Immature natural killer cell (primary cell): Measurements from ENCODE around the gene AKR1B15. TPM values are rescaled to one million over a fixed set of nuclear protein-coding genes. Genes with fewer than 3 reads are reported as not detected.
"Not testable (repeated sequence)": the region's sequence is repeated elsewhere in the genome, so short reads cannot be mapped to it uniquely, and the experiment has no call there.

Experiments used
- DNase-seq, 3 donors: peaks; one replicate each; pipeline ENCODE4 v3.0.0; 2022; ENCODE audit warnings: mixed read lengths in 1 of 3
- H3K27ac Mint-ChIP-seq, 6 donors: one replicate each; pipeline ENCODE4 v1.8.0; 2020; ENCODE audit warnings: mixed read lengths in 6 of 6, mild to moderate bottlenecking in 5 of 6, inconsistent platforms in 4 of 6, moderate library complexity in 3 of 6
- H3K27me3 Mint-ChIP-seq, 3 donors: one replicate each; pipeline ENCODE4 v1.8.0; 2020 to 2021; ENCODE audit warnings: low read depth in 3 of 3, mild to moderate bottlenecking in 3 of 3, mixed read lengths in 3 of 3, moderate library complexity in 3 of 3, inconsistent platforms in 1 of 3
- H3K36me3 Mint-ChIP-seq, 3 donors: one replicate each; pipeline ENCODE4 v1.8.0; 2020; ENCODE audit warnings: mixed read lengths in 3 of 3, inconsistent platforms in 2 of 3, mild to moderate bottlenecking in 2 of 3
- H3K4me1 Mint-ChIP-seq, 2 donors: one replicate each; pipeline ENCODE4 v1.8.0; 2020; ENCODE audit warnings: inconsistent platforms in 2 of 2, mild to moderate bottlenecking in 2 of 2, mixed read lengths in 2 of 2, moderate library complexity in 1 of 2
- H3K4me3 Mint-ChIP-seq, 5 donors: one replicate each; pipeline ENCODE4 v1.8.0; 2020; ENCODE audit warnings: mild to moderate bottlenecking in 5 of 5, mixed read lengths in 5 of 5, inconsistent platforms in 3 of 5, moderate library complexity in 3 of 5
- H3K9me3 Mint-ChIP-seq, 6 donors: one replicate each; pipeline ENCODE4 v1.8.0; 2020; ENCODE audit warnings: mild to moderate bottlenecking in 6 of 6, mixed read lengths in 6 of 6, inconsistent platforms in 4 of 6, moderate library complexity in 3 of 6
- polyA plus RNA-seq, 3 donors: library from polyadenylated mRNA; unstranded; fragments of 300-500 nt; fragmentation: Illumina TruSeq; gene quantifications; one replicate each; pipeline ENCODE4 v1.2.3, GENCODE V29; 2021

The AKR1B15 gene
- polyA plus RNA-seq, 3 donors from 2014 or later: not detected

GRCh38 chr7:134520130-134520529 lies 28.8 kb upstream of the AKR1B15 start:
- DNase-seq: no peak
- H3K36me3 Mint-ChIP-seq: no peaks in the 10 kb centered on the region
- peaks cover 2 to 16% (median 4%) of the 10 kb centered on the region in 3 donors for H3K27me3 Mint-ChIP-seq
- H3K27ac Mint-ChIP-seq: no peak overlapping the region
- no peaks in the 10 kb centered on the region for H3K4me1 Mint-ChIP-seq
- H3K9me3 Mint-ChIP-seq: no peaks in the 10 kb centered on the region
- no peak overlapping the region for H3K4me3 Mint-ChIP-seq

- no peaks in the 10 kb centered on the region for H3K4me1 Mint-ChIP-seq
- no peaks in the 10 kb centered on the region for H3K36me3 Mint-ChIP-seq
- no peaks in the 10 kb centered on the region for H3K9me3 Mint-ChIP-seq
- H3K27ac Mint-ChIP-seq: no peak overlapping the region
- DNase-seq: no peak
- peaks cover 0 to 16% (median 0%) of the 10 kb centered on the region in 3 donors for H3K27me3 Mint-ChIP-seq
- H3K4me3 Mint-ChIP-seq: no peak overlapping the region
Measured at GRCh38 chr7:134522601-134523000, 26.3 kb upstream of the AKR1B15 start.

GRCh38 chr7:134525449-134525848 lies 23.5 kb upstream of the AKR1B15 start:
- not testable (repeated sequence) for H3K4me3 Mint-ChIP-seq, H3K36me3 Mint-ChIP-seq, H3K27me3 Mint-ChIP-seq, H3K27ac Mint-ChIP-seq, H3K4me1 Mint-ChIP-seq, H3K9me3 Mint-ChIP-seq, DNase-seq

- H3K36me3 Mint-ChIP-seq, H3K9me3 Mint-ChIP-seq, H3K27me3 Mint-ChIP-seq: not testable (repeated sequence)
Measured at GRCh38 chr7:134526552-134527248, 22.2 kb upstream of the AKR1B15 start.

GRCh38 chr7:134527979-134528371 lies 20.9 kb upstream of the AKR1B15 start:
- Mint-ChIP-seq H3K9me3 (no peaks in the 10 kb centered on the region), H3K27me3 (peaks cover 0 to 7% (median 0%) of the 10 kb centered on the region in 3 donors), H3K4me1 (no peaks in the 10 kb centered on the region)

More at GRCh38 chr7:134526552-134527248, 22.2 kb upstream of the AKR1B15 start:
- H3K4me1 Mint-ChIP-seq, DNase-seq, H3K4me3 Mint-ChIP-seq, H3K27ac Mint-ChIP-seq: not testable (repeated sequence)

GRCh38 chr7:134528749-134529148 lies 20.2 kb upstream of the AKR1B15 start:
- Mint-ChIP-seq H3K4me1 (no peaks in the 10 kb centered on the region), H3K9me3 (no peaks in the 10 kb centered on the region), H3K27me3 (peaks cover 0 to 7% (median 0%) of the 10 kb centered on the region in 3 donors), H3K4me3 (no peak overlapping the region), H3K36me3 (no peaks in the 10 kb centered on the region), H3K27ac (no peak overlapping the region)
- no peak for DNase-seq

More at GRCh38 chr7:134527979-134528371, 20.9 kb upstream of the AKR1B15 start:
- Mint-ChIP-seq H3K27ac (no peak overlapping the region), H3K36me3 (no peaks in the 10 kb centered on the region), H3K4me3 (no peak overlapping the region)
- no peak for DNase-seq

GRCh38 chr7:134530460-134530859 lies 18.4 kb upstream of the AKR1B15 start:
- H3K27me3 Mint-ChIP-seq: peaks cover 0 to 2% (median 0%) of the 10 kb centered on the region in 3 donors
- no peak overlapping the region for H3K4me3 Mint-ChIP-seq
- no peaks in the 10 kb centered on the region for H3K36me3 Mint-ChIP-seq

GRCh38 chr7:134532180-134532953 lies 16.5 kb upstream of the AKR1B15 start:
- Mint-ChIP-seq H3K9me3 (no peaks in the 10 kb centered on the region), H3K4me3 (no peak overlapping the region), H3K27me3 (peaks cover 0 to 2% (median 0%) of the 10 kb centered on the region in 3 donors), H3K4me1 (no peaks in the 10 kb centered on the region), H3K36me3 (no peaks in the 10 kb centered on the region), H3K27ac (no peak overlapping the region)
- DNase-seq: no peak

More at GRCh38 chr7:134530460-134530859, 18.4 kb upstream of the AKR1B15 start:
- no peak for DNase-seq
- Mint-ChIP-seq H3K4me1 (no peaks in the 10 kb centered on the region), H3K27ac (no peak overlapping the region), H3K9me3 (no peaks in the 10 kb centered on the region)

GRCh38 chr7:134532954-134533218 lies 16.0 kb upstream of the AKR1B15 start:
- no peak overlapping the region for H3K27ac Mint-ChIP-seq
- H3K4me1 Mint-ChIP-seq: no peaks in the 10 kb centered on the region
- H3K9me3 Mint-ChIP-seq: no peaks in the 10 kb centered on the region
- no peak for DNase-seq
- peaks cover 0 to 1% (median 0%) of the 10 kb centered on the region in 3 donors for H3K27me3 Mint-ChIP-seq
- no peak overlapping the region for H3K4me3 Mint-ChIP-seq
- no peaks in the 10 kb centered on the region for H3K36me3 Mint-ChIP-seq

GRCh38 chr7:134533288-134533771 lies 15.6 kb upstream of the AKR1B15 start:
- H3K4me3 Mint-ChIP-seq: no peak overlapping the region
- H3K36me3 Mint-ChIP-seq: no peaks in the 10 kb centered on the region
- DNase-seq: no peak
- no peaks in the 10 kb centered on the region for H3K9me3 Mint-ChIP-seq
- no peaks in the 10 kb centered on the region for H3K4me1 Mint-ChIP-seq
- H3K27me3 Mint-ChIP-seq: no peaks in the 10 kb centered on the region
- H3K27ac Mint-ChIP-seq: no peak overlapping the region

GRCh38 chr7:134534633-134535032 lies 14.3 kb upstream of the AKR1B15 start:
- no peak for DNase-seq
- Mint-ChIP-seq H3K27me3 (peaks cover 0 to 3% (median 2%) of the 10 kb centered on the region in 3 donors), H3K4me3 (no peak overlapping the region), H3K4me1 (no peaks in the 10 kb centered on the region), H3K27ac (no peak overlapping the region), H3K36me3 (no peaks in the 10 kb centered on the region), H3K9me3 (no peaks in the 10 kb centered on the region)

GRCh38 chr7:134535272-134535918 lies 13.5 kb upstream of the AKR1B15 start:
- H3K9me3 Mint-ChIP-seq: no peaks in the 10 kb centered on the region
- peaks cover 0 to 3% (median 2%) of the 10 kb centered on the region in 3 donors for H3K27me3 Mint-ChIP-seq
- DNase-seq: no peak
- no peak overlapping the region for H3K27ac Mint-ChIP-seq
- no peaks in the 10 kb centered on the region for H3K4me1 Mint-ChIP-seq
- H3K4me3 Mint-ChIP-seq: no peak overlapping the region
- no peaks in the 10 kb centered on the region for H3K36me3 Mint-ChIP-seq

GRCh38 chr7:134535919-134536299 lies 13.0 kb upstream of the AKR1B15 start:
- no peak for DNase-seq
- no peaks in the 10 kb centered on the region for H3K36me3 Mint-ChIP-seq
- no peak overlapping the region for H3K27ac Mint-ChIP-seq
- no peak overlapping the region for H3K4me3 Mint-ChIP-seq
- H3K27me3 Mint-ChIP-seq: peaks cover 0 to 3% (median 2%) of the 10 kb centered on the region in 3 donors
- H3K9me3 Mint-ChIP-seq: no peaks in the 10 kb centered on the region
- no peaks in the 10 kb centered on the region for H3K4me1 Mint-ChIP-seq

GRCh38 chr7:134536558-134536957 lies 12.4 kb upstream of the AKR1B15 start:
- not testable (repeated sequence) for H3K27me3 Mint-ChIP-seq, H3K9me3 Mint-ChIP-seq, H3K4me1 Mint-ChIP-seq, H3K27ac Mint-ChIP-seq, H3K4me3 Mint-ChIP-seq, H3K36me3 Mint-ChIP-seq, DNase-seq
